ENCODE results near the gene SLC44A5. TPM values are rescaled to one million over a fixed set of nuclear protein-coding genes. Genes with fewer than 3 reads are reported as not detected.

The SLC44A5 gene
- polyA plus RNA-seq, 3 donors: not detected

DNA sequence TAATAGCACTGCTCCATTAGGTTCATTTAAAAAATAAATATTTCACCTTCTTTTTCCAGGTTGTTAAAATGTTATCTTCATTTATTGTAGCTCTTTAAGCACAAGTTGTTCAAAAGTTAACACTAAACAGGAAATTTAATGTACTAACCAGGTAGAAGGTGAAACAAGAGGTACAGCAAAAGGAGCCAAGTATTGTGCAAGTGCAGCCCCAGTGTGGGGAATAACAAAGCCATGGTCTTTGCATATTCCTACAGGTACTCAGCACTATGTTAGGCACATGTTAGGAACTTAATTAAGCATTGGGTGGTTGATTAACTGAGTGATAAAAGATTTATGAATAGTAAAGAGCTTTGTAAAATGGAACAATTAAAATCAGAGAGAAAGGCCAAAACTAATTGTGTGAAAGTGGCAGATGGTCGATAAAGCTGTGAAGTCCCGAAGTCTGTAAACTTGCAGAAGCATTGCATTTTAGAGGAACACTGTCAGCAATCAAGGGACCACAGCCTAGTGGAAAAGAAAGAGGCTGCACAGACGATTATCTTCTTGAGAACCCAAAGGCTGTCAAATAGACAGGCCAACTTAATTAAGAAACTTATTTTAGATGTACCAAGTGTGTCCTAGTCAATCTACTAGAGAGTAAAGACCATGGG is 185.8 kb downstream of the SLC44A5 start:
- no peaks in the 10 kb centered on the region for H3K36me3 ChIP-seq (replicated peaks in 1 of 2; ENCODE audit: control insufficient read depth in 1 of 2, insufficient read depth in 2 of 2, low read length in 2 of 2)
- no peaks in the 10 kb centered on the region for H3K36me3 Mint-ChIP-seq
- H3K27me3 ChIP-seq (ENCODE audit: control insufficient read depth in 2 of 2, insufficient read depth in 2 of 2, low read length in 2 of 2): no peaks in the 10 kb centered on the region
- H4K20me1 ChIP-seq (ENCODE audit: insufficient read depth, low read length): no peaks in the 10 kb centered on the region
- H3K4me1 ChIP-seq (ENCODE audit: control insufficient read depth in 1 of 2, insufficient read depth in 2 of 2, low read length in 2 of 2): no peaks in the 10 kb centered on the region
- no peak overlapping the region for H3K27ac ChIP-seq (ENCODE audit: low read depth in 1 of 2, low read length in 2 of 2)
- WGBS (ENCODE audit: insufficient coverage): 90% methylated on average over 2 of the region's 3 CpGs
- no peak for DNase-seq
- H2AFZ ChIP-seq (ENCODE audit: insufficient read depth, low read depth, low read length, poor library complexity, severe bottlenecking): no peak overlapping the region
- no peak overlapping the region for H3K4me2 ChIP-seq (replicated peaks; ENCODE audit: extremely low read depth, low read length, poor library complexity, severe bottlenecking)
- H3K4me3 ChIP-seq (replicated peaks in 1 of 3; ENCODE audit: low read depth in 2 of 3, low read length in 3 of 3): no peak overlapping the region
- intact Hi-C loops (cut with micrococcal nuclease): no loop called here
- H3K9ac ChIP-seq (ENCODE audit: insufficient read depth, low read length, poor library complexity, severe bottlenecking): no peak overlapping the region
- no peaks in the 10 kb centered on the region for H3K9me3 ChIP-seq (replicated peaks in 1 of 2; ENCODE audit: control insufficient read depth in 1 of 2, insufficient read depth in 1 of 2, low read length in 2 of 2)
- no peak overlapping the region for H3K27ac Mint-ChIP-seq
- TF ChIP-seq, protein P1, sequence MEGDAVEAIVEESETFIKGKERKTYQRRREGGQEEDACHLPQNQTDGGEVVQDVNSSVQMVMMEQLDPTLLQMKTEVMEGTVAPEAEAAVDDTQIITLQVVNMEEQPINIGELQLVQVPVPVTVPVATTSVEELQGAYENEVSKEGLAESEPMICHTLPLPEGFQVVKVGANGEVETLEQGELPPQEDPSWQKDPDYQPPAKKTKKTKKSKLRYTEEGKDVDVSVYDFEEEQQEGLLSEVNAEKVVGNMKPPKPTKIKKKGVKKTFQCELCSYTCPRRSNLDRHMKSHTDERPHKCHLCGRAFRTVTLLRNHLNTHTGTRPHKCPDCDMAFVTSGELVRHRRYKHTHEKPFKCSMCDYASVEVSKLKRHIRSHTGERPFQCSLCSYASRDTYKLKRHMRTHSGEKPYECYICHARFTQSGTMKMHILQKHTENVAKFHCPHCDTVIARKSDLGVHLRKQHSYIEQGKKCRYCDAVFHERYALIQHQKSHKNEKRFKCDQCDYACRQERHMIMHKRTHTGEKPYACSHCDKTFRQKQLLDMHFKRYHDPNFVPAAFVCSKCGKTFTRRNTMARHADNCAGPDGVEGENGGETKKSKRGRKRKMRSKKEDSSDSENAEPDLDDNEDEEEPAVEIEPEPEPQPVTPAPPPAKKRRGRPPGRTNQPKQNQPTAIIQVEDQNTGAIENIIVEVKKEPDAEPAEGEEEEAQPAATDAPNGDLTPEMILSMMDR (IDR thresholded peaks at IDR 0.05): no peak
- H3K4me1 Mint-ChIP-seq: no peaks in the 10 kb centered on the region
- H3K4me3 Mint-ChIP-seq: no peak overlapping the region
- peaks cover 0 to 1% (median 0%) of the 10 kb centered on the region in 3 donors for H3K27me3 Mint-ChIP-seq (ENCODE audit: low read depth in 3 of 3)
- H3K79me2 ChIP-seq (ENCODE audit: insufficient read depth, low read length): no peaks in the 10 kb centered on the region
- peaks cover 0 to 4% (median 0%) of the 10 kb centered on the region in 7 donors for H3K9me3 Mint-ChIP-seq

DNA sequence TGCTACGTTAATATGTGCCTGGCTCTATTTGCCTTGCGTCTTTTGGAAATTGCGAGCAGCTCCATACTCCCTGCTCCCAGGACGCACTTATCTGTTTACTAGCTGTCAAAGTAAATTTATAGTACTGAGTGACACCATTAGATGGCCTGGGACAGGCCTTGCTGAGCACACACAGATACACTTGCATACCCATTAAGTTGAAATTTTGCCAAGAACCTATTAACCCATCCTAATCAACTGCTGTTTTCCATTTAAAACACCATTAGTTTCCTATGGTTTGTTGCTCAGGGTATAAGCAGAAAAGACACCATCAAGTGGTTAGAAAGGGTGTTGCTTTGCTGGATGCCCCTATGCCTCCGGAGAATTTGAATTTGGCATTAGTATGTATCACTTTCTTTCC is 187.3 kb downstream of the SLC44A5 start:
- Mint-ChIP-seq H3K4me3 (no peak overlapping the region), H3K9me3 (peaks cover 0 to 4% (median 0%) of the 10 kb centered on the region in 7 donors), H3K27me3 (ENCODE audit: low read depth in 3 of 3) (peaks cover 0 to 1% (median 0%) of the 10 kb centered on the region in 3 donors), H3K4me1 (no peaks in the 10 kb centered on the region), H3K27ac (no peak overlapping the region), H3K36me3 (no peaks in the 10 kb centered on the region)
- DNase-seq: no peak
- Histone ChIP-seq H3K4me1 (ENCODE audit: control insufficient read depth in 1 of 2, insufficient read depth in 2 of 2, low read length in 2 of 2) (no peaks in the 10 kb centered on the region), H4K20me1 (ENCODE audit: insufficient read depth, low read length) (no peaks in the 10 kb centered on the region), H3K9ac (ENCODE audit: insufficient read depth, low read length, poor library complexity, severe bottlenecking) (no peak overlapping the region), H3K9me3 (replicated peaks in 1 of 2; ENCODE audit: control insufficient read depth in 1 of 2, insufficient read depth in 1 of 2, low read length in 2 of 2) (no peaks in the 10 kb centered on the region), H3K4me3 (replicated peaks in 1 of 3; ENCODE audit: low read depth in 2 of 3, low read length in 3 of 3) (no peak overlapping the region), H3K79me2 (ENCODE audit: insufficient read depth, low read length) (no peaks in the 10 kb centered on the region), H3K27me3 (ENCODE audit: control insufficient read depth in 2 of 2, insufficient read depth in 2 of 2, low read length in 2 of 2) (no peaks in the 10 kb centered on the region), H3K36me3 (replicated peaks in 1 of 2; ENCODE audit: control insufficient read depth in 1 of 2, insufficient read depth in 2 of 2, low read length in 2 of 2) (no peaks in the 10 kb centered on the region), H2AFZ (ENCODE audit: insufficient read depth, low read depth, low read length, poor library complexity, severe bottlenecking) (no peak overlapping the region), H3K27ac (ENCODE audit: low read depth in 1 of 2, low read length in 2 of 2) (no peak overlapping the region), H3K4me2 (replicated peaks; ENCODE audit: extremely low read depth, low read length, poor library complexity, severe bottlenecking) (no peak overlapping the region)
- intact Hi-C loops (cut with micrococcal nuclease): no loop called here
- WGBS (ENCODE audit: insufficient coverage): no CpG with 5 or more reads among the region's 5 CpGs
- TF ChIP-seq, protein P1 (IDR thresholded peaks at IDR 0.05): no peak
